Mucosa of descending colon (tissue), 3 donors: ENCODE measurements around the gene RFX4. TPM values are rescaled to one million over a fixed set of nuclear protein-coding genes. Genes with fewer than 3 reads are reported as not detected.
A peak's percentile ranks its signal among the peaks of the same experiment; 100 is the strongest.

ENCODE experiments used
- ATAC-seq: fragments of 200-7000 bp; cut with Tn5 transposase; one replicate; pipeline ENCODE4 v1.9.1; 2020; ENCODE audit warnings: mild to moderate bottlenecking, moderate library complexity
- DNase-seq, 3 donors: peaks; one replicate each; pipeline ENCODE4 v3.0.0-alpha.2; 2020
- H3K36me3 ChIP-seq: fragments of 200-600 bp; one replicate; pipeline ENCODE4 v1.8.0; 2021; ENCODE audit warnings: low read depth, mild to moderate bottlenecking
- H3K4me1 ChIP-seq: fragments of 200-600 bp; one replicate; pipeline ENCODE4 v1.8.0; 2021; ENCODE audit warnings: low read depth, mild to moderate bottlenecking
- H3K4me3 ChIP-seq: fragments of 200-600 bp; one replicate; pipeline ENCODE4 v1.8.0; 2021; ENCODE audit warnings: mild to moderate bottlenecking
- H3K9me3 ChIP-seq: fragments of 200-600 bp; one replicate; pipeline ENCODE4 v1.8.0; 2021; ENCODE audit warnings: mild to moderate bottlenecking
- intact Hi-C, 2 donors: fragments of 100-400 bp; cut with DNase I in 1 of 2; cut with micrococcal nuclease in 1 of 2; formaldehyde crosslinking; loops; one replicate each; pipeline versions ENCODE4 v1.11.0 to v1.11.1; 2022; cut with DNase I, micrococcal nuclease
- total RNA-seq, 3 donors: library from RNA; stranded (reverse); fragmentation: NEBNext Ultra II Directional in 2 of 3; extraction: Animal tissue kit (Norgen Biotek cat#: 25700) in 2 of 3; gene quantifications; one replicate each; pipeline versions ENCODE4 v1.2.1 to v1.2.4, GENCODE V29; 2021 to 2023
- TF ChIP-seq, protein P1 (sequence below): fragments of 200-600 bp; IDR thresholded peaks from one replicate; pipeline ENCODE4 v1.8.0; 2022; ENCODE audit warnings: antibody characterized with exemption, mild to moderate bottlenecking
- donor health status: DM: no; HTN: no; CAD: no; lungs with moderate emphysema.
- donor health status: DM: no; HTN: no; CAD: no.
- donor health status: DM: no; HTN: yes; CAD: no.

The RFX4 gene
- total RNA-seq, 3 donors from 2014 or later: not detected

DNA sequence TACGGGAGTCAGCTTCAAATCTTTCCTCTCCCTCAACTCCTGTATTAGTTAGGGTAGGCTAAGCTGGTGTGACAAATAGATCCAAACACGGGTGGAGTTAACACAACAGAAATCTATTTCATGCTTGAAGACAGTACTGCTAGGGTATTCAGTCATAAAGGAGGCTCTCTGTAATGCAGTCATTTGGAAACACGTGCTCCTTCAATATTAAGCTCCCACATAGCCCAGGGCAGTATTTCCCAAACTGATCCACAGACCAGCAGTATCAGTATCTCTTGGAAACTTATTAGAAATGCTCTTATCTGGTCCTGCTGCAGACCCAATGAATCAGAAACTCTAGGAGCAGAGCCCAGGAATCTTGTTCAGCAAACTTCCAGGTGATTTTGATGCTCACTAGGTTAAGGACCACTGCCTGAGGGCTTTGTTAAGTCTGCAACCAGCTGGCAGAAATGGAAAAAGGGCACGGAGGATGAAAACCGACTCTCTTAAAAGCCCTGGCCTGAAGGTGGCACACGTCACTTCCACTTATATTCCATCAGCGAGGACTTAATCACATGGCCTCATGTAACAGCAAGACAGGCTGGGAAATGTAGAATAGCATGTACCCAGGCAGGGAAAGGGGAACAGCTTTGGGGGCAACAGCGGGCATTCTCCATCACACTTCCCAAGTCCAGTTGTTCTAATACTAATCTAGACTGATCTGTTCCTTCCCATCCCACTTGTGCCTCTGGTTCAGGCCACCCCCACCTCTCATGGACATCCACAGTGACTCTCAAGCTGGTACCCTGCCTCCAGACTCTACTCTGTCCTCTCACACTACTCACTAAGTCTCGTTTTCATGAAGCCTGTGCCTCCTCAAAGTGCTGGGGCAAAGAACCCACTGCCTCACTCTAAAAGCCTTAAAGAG is 153.5 kb downstream of the RFX4 start:
- DNase-seq: no peak
- Histone ChIP-seq H3K9me3 (no peaks in the 10 kb centered on the region), H3K36me3 (no peaks in the 10 kb centered on the region), H3K4me1 (peaks cover 6% of the 10 kb centered on the region), H3K4me3 (no peak overlapping the region)
- intact Hi-C loops: no loop called here
- TF ChIP-seq, protein P1, sequence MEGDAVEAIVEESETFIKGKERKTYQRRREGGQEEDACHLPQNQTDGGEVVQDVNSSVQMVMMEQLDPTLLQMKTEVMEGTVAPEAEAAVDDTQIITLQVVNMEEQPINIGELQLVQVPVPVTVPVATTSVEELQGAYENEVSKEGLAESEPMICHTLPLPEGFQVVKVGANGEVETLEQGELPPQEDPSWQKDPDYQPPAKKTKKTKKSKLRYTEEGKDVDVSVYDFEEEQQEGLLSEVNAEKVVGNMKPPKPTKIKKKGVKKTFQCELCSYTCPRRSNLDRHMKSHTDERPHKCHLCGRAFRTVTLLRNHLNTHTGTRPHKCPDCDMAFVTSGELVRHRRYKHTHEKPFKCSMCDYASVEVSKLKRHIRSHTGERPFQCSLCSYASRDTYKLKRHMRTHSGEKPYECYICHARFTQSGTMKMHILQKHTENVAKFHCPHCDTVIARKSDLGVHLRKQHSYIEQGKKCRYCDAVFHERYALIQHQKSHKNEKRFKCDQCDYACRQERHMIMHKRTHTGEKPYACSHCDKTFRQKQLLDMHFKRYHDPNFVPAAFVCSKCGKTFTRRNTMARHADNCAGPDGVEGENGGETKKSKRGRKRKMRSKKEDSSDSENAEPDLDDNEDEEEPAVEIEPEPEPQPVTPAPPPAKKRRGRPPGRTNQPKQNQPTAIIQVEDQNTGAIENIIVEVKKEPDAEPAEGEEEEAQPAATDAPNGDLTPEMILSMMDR: no peak
- ATAC-seq: no peak

DNA sequence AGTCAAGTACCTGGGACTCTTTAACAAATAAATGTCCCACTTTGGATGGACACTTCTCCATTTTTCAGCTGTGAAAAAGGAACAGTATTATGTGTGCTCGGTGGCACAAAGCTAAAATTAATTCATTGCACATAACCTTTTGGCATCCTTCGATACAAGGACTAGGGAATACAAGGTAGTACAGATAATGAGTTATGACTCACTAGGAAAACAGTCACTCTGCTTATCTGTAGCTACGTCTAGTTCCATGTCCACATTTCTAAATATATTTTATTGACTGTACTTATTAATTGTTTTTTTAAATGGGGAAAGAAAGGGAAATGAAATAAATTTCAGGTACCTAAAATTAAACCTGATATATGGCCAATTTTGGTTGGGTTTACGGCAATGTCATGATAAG is 156.5 kb downstream of the RFX4 start:
- intact Hi-C loops: no loop called here
- Histone ChIP-seq H3K4me1 (peaks cover 6% of the 10 kb centered on the region), H3K4me3 (no peak overlapping the region), H3K9me3 (no peaks in the 10 kb centered on the region), H3K36me3 (no peaks in the 10 kb centered on the region)
- ATAC-seq (peak; percentile 80), DNase-seq (no peak)
- TF ChIP-seq, protein P1: no peak

- Histone ChIP-seq H3K9me3 (no peaks in the 10 kb centered on the region), H3K4me1 (peaks cover 6% of the 10 kb centered on the region), H3K36me3 (no peaks in the 10 kb centered on the region), H3K4me3 (no peak overlapping the region)
- intact Hi-C loops: no loop called here
- TF ChIP-seq, protein P1: no peak
- ATAC-seq: peak; percentile 86
- DNase-seq: peak in 1 of 3 donors; percentile 19
Observed at GRCh38 chr12:106739815-106740530, 157.2 kb downstream of the RFX4 start.

- H3K4me1 ChIP-seq: peaks cover 6% of the 10 kb centered on the region
- DNase-seq (no peak), ATAC-seq (peak; percentile 26)
- TF ChIP-seq, protein P1: no peak
- H3K9me3 ChIP-seq: no peaks in the 10 kb centered on the region
- H3K36me3 ChIP-seq: no peaks in the 10 kb centered on the region
- H3K4me3 ChIP-seq: no peak overlapping the region
- intact Hi-C loops: no loop called here
Observed at GRCh38 chr12:106740818-106741217, 158.0 kb downstream of the RFX4 start.

- ATAC-seq: no peak
- Histone ChIP-seq H3K9me3 (no peaks in the 10 kb centered on the region), H3K4me3 (no peak overlapping the region), H3K4me1 (peaks cover 6% of the 10 kb centered on the region), H3K36me3 (no peaks in the 10 kb centered on the region)
- DNase-seq: no peak
- TF ChIP-seq, protein P1: no peak
- intact Hi-C loops: no loop called here
Observed at GRCh38 chr12:106741247-106741646, 158.4 kb downstream of the RFX4 start.
